ENCODE data around the gene TFB2M. TPM values are rescaled to one million over a fixed set of nuclear protein-coding genes. Genes with fewer than 3 reads are reported as not detected.

The TFB2M gene
- total RNA-seq, 2 experiments from 2014 or later = 8.0 to 9.0 TPM

GRCh38 chr1:246512635-246513034 is 53.4 kb downstream of the TFB2M start:
- peaks cover 28 to 46% of the 10 kb centered on the region in 2 experiments for H3K9me3 ChIP-seq (ENCODE audit: control insufficient read depth in 1 of 2, insufficient read depth in 1 of 2, low read length in 2 of 2)
- intact Hi-C loops (cut with DNase I, micrococcal nuclease) = no loop called here
- TF ChIP-seq CTCF (IDR thresholded peaks at IDR 0.05) = no peak

GRCh38 chr1:246512230-246512629 is 53.8 kb downstream of the TFB2M start:
- no peaks in the 10 kb centered on the region for H3K27me3 ChIP-seq (ENCODE audit: control insufficient read depth in 1 of 2, insufficient read depth in 2 of 2, low read length in 2 of 2)
- Mint-ChIP-seq H3K4me3 (no peak overlapping the region), H3K27me3 (no peaks in the 10 kb centered on the region), H3K9me3 (no peaks in the 10 kb centered on the region), H3K36me3 (ENCODE audit: low read depth) (peaks cover 3% of the 10 kb centered on the region), H3K27ac (no peak overlapping the region), H3K4me1 (ENCODE audit: low read depth) (peaks cover 8% of the 10 kb centered on the region)
- H3K4me3 ChIP-seq (ENCODE audit: low read length) = no peak overlapping the region
- ChIA-PET CTCF (no interaction called here), POLR2A (no interaction called here)
- DNase-seq (no peak), ATAC-seq (ENCODE audit: poor library complexity) (no peak)
- no peak overlapping the region for H3K27ac ChIP-seq (ENCODE audit: low read depth in 1 of 2, low read length in 2 of 2)
- no peak for TF ChIP-seq CTCF (IDR thresholded peaks at IDR 0.05)
- H3K36me3 ChIP-seq (ENCODE audit: insufficient read depth, low read length) = no peaks in the 10 kb centered on the region
- H3K9me3 ChIP-seq (ENCODE audit: control insufficient read depth in 1 of 2, insufficient read depth in 1 of 2, low read length in 2 of 2) = peaks cover 28 to 42% of the 10 kb centered on the region in 2 experiments
- H3K4me1 ChIP-seq (ENCODE audit: insufficient read depth, low read length) = peaks cover 15% of the 10 kb centered on the region
- intact Hi-C loops (cut with DNase I, micrococcal nuclease) = no loop called here

More at GRCh38 chr1:246512635-246513034, 53.4 kb downstream of the TFB2M start:
- Histone ChIP-seq H3K4me1 (ENCODE audit: insufficient read depth, low read length) (peaks cover 11% of the 10 kb centered on the region), H3K4me3 (ENCODE audit: low read length) (no peak overlapping the region), H3K36me3 (ENCODE audit: insufficient read depth, low read length) (no peaks in the 10 kb centered on the region), H3K27me3 (ENCODE audit: control insufficient read depth in 1 of 2, insufficient read depth in 2 of 2, low read length in 2 of 2) (no peaks in the 10 kb centered on the region), H3K27ac (ENCODE audit: low read depth in 1 of 2, low read length in 2 of 2) (no peak overlapping the region)
- Mint-ChIP-seq H3K27me3 (no peaks in the 10 kb centered on the region), H3K4me1 (ENCODE audit: low read depth) (peaks cover 4% of the 10 kb centered on the region), H3K4me3 (peak overlapping the region; percentile 7), H3K27ac (no peak overlapping the region), H3K9me3 (no peaks in the 10 kb centered on the region), H3K36me3 (ENCODE audit: low read depth) (no peaks in the 10 kb centered on the region)
- DNase-seq (no peak), ATAC-seq (ENCODE audit: poor library complexity) (no peak)
- ChIA-PET POLR2A (no interaction called here), CTCF (no interaction called here)

- H3K27me3 ChIP-seq (ENCODE audit: control insufficient read depth in 1 of 2, insufficient read depth in 2 of 2, low read length in 2 of 2) = no peaks in the 10 kb centered on the region
Measured at GRCh38 chr1:246511203-246511602, 54.9 kb downstream of the TFB2M start.

More at GRCh38 chr1:246511203-246511602, 54.9 kb downstream of the TFB2M start:
- Mint-ChIP-seq H3K4me1 (ENCODE audit: low read depth) (peaks cover 13% of the 10 kb centered on the region), H3K27ac (no peak overlapping the region), H3K27me3 (no peaks in the 10 kb centered on the region), H3K9me3 (no peaks in the 10 kb centered on the region), H3K36me3 (ENCODE audit: low read depth) (peaks cover 5% of the 10 kb centered on the region), H3K4me3 (no peak overlapping the region)
- POLR2A ChIA-PET = no interaction called here
- H3K4me1 ChIP-seq (ENCODE audit: insufficient read depth, low read length) = peaks cover 20% of the 10 kb centered on the region
- no peaks in the 10 kb centered on the region for H3K36me3 ChIP-seq (ENCODE audit: insufficient read depth, low read length)
- TF ChIP-seq CTCF (IDR thresholded peaks at IDR 0.05) = no peak
- ATAC-seq (ENCODE audit: poor library complexity) (no peak), DNase-seq (no peak)
- intact Hi-C loops (cut with DNase I, micrococcal nuclease) = no loop called here
- CTCF ChIA-PET = no interaction called here
- H3K27ac ChIP-seq (ENCODE audit: low read depth in 1 of 2, low read length in 2 of 2) = no peak overlapping the region
- H3K9me3 ChIP-seq (ENCODE audit: control insufficient read depth in 1 of 2, insufficient read depth in 1 of 2, low read length in 2 of 2) = peaks cover 20 to 33% of the 10 kb centered on the region in 2 experiments
- H3K4me3 ChIP-seq (ENCODE audit: low read length) = no peak overlapping the region
